Stimulated activated naive CD4-positive, alpha-beta T cell (primary cell): Measurements from ENCODE around the gene PRRX1.

ENCODE experiments used
- DNase-seq, 6 experiments: peaks; one replicate each; lab custom pipeline; 2025; lab: John Stamatoyannopoulos, UW

Gene PRRX1

GRCh38 chr1:170723518-170723917 lies 59.6 kb downstream of the PRRX1 start:
- no peak for DNase-seq

DNA sequence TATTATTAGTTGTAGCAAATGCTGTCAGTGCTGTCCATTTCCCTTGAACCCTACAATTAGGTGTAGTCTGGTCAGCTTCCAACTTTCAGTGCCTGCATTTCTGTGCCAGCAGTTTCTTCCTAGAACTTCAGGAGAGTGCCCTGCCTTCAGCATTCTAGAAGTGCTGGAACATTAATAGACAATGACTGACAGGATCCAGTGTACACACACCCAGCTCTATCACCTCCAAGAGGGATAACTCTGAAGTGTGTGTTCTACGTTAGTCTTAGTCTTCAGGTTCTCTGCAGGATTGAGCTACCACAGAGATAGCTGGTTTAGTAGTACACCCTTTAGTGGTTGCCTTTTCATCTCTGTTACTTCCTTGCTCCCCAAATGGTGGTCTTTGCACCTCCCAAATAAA lies 61.4 kb downstream of the PRRX1 start:
- DNase-seq, result no peak

GRCh38 chr1:170727963-170728362 lies 64.0 kb downstream of the PRRX1 start:
- DNase-seq, result no peak

- DNase-seq, result no peak
These were observed 65.5 kb downstream of the PRRX1 start for GRCh38 chr1:170729225-170730002.

DNA sequence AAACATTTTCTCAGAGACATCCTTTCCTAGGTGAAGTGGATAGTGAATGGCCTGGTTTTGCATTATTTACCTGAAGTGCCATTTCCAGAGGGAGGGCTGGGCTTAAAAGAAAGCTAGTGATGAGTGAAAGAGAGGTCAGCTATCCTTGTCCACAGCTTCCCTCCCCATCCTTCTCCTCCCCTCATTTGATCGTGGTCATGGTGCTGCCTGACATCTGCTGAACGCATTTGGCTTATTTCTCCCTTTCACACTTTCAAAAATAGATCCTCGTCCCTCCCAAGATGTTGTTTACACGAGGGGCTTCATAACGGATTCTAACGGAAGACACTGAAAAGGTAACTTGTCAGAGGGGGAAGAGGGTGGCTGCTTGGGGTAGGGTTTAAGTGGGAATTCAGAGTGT lies 66.1 kb downstream of the PRRX1 start:
- DNase-seq, result no peak

DNA sequence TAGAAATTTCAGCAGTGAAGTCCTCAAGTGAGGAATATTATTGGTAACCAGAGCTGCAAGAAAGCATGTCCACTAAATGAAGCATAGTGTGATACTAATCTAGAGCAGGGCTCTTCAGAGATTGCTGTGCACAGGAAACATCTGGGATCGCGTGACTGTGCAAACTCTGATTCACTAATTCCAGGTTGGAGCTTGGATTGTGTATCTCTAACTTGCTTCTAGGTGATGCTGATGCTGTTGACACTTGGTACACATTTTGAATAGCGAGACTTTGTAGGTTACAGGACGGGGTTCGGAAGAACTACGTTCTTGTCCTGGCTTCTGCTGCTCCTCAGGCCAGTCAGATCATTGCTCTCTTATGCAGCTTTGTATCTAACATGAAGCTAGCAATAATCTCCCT lies 66.5 kb downstream of the PRRX1 start:
- DNase-seq, result no peak

GRCh38 chr1:170731566-170732251 lies 67.8 kb downstream of the PRRX1 start:
- DNase-seq, result no peak

DNA sequence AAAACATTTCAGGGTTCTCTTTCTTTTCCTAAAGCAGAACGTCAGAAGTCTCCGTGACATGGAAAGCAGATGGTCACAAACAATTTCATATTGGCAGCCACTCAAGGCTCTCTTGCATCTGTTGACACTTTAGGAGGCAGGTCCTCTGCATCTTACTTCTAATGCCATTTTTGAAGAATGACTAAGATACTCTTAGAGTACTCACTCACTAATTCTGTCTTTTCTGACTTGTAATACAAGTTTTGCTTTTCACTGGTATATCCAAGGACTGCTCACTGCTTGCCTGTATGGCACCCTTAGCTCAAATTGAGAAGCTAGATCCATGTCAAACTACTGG lies 68.3 kb downstream of the PRRX1 start:
- DNase-seq, result no peak

GRCh38 chr1:170734412-170735175 lies 70.7 kb downstream of the PRRX1 start:
- DNase-seq, result no peak

DNA sequence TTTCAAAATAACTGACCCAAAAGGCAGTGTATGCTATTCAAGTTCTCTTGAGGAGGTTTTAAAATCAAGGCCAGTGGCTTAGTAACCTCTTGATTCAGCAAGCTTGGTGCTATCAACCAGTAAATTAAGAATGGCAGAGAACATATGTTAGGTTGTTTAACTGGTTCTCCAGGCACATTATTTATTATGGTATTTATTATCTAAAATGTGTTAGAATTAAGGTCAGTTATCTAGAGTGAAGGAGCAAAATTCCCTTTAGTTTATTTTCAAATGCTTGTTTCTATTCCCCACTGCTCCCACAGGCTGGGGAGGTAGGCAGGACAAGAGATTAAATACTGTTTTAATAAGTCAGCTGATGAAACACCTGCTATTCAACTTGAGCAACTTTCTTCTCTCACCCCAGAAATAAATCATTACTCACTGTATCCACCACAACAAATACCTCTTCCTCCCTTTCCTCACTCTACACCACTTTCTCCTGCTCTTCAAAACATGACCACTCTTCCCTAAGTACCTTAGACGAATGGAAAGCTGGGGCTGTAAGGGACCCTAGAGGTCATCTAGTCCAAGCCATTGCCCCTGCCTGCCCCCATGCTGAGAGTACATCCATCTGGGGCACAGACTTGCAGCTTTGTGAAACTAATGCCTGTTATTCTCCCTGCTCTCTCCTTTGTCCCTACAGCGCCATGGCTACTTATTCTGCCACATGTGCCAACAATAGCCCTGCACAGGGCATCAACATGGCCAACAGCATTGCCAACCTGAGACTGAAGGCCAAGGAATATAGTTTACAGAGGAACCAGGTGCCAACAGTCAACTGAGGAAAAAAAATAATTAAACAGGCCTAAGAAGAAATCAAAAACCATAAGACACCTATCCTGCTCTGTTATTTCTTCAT lies 71.7 kb downstream of the PRRX1 start:
- DNase-seq, result no peak

DNA sequence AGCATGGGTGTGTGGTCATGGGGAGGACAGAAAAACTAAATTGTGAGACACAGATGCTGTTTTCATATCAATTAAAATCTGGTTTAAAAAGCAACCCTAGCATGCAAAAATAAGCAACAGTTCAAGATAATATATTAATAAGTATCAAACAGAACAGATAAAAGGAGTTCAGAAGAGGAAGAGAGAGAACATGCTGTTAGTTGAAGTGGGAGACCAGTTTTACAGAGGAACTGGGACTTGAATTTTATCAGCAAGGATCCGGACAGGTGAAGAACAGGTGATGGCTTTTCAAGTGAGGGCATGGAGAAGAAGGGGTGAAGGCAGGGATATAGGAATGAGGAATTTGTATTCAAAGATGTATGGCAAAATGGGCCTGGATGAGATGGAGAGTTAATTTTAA lies 75.9 kb downstream of the PRRX1 start:
- DNase-seq, result no peak

GRCh38 chr1:170741678-170742077 lies 77.7 kb downstream of the PRRX1 start:
- DNase-seq, result no peak

DNA sequence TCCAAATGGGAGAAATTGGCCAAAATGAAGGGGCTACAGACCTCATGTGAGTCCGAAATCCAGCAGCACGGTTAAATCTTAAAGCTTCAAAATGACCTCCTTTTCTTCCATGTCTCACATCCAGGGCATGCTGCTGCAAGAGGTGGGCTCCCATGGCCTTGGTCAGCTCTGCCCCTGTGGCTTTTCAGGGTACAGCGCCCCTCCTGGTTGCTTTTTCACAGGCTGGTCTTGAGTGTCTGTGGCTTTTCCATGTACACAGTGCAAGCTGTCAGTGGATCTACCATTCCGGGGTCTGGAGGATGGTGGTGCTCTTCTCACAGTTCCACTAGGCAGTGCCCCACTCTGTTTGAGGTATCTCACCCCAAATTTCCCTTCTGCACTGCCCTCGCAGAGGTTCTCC lies 78.7 kb downstream of the PRRX1 start:
- no peak for DNase-seq

- DNase-seq, result no peak
These were observed 79.2 kb downstream of the PRRX1 start for GRCh38 chr1:170743083-170743482.

- no peak for DNase-seq
These were observed 85.6 kb downstream of the PRRX1 start for GRCh38 chr1:170749549-170749948.

DNA sequence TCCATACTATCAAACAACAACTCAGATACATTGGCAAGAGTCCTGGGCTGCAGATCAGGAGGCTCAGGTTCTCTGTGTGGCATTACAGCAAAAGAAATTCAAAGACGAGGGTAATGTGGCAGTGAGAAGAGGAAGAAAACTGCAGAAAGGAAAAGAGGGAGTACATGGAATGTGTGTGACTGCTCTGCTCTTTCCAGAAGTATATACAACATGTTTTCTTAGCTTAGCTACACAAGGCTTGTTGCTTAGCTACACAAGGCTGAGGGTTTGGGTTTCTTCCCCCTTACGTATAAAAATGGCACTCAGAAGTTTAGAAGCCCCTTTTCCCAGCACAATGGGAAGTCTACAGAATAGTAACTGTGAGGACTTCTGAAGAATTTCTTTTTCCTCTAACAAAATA lies 86.0 kb downstream of the PRRX1 start:
- no peak for DNase-seq

GRCh38 chr1:170755795-170756194 lies 91.9 kb downstream of the PRRX1 start:
- DNase-seq, result no peak

DNA sequence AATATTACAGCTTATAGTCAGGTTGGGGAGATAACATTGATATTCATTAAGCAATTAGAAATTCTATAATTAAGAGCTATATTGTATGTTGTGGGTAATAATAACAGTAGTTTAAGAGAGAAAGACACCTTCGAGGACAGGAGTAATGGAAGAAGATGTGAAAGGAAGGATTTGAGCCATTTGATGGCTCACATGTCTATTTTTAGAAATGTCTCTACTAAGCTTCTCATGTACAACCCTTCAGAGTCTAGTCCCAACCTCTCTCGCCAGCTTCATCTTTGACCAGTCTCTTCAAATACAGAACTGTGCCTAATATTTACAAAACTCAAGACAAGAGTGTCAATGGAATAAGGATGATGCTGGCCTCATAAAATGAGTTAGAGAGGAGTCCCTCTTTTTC lies 95.1 kb downstream of the PRRX1 start:
- no peak for DNase-seq

DNA sequence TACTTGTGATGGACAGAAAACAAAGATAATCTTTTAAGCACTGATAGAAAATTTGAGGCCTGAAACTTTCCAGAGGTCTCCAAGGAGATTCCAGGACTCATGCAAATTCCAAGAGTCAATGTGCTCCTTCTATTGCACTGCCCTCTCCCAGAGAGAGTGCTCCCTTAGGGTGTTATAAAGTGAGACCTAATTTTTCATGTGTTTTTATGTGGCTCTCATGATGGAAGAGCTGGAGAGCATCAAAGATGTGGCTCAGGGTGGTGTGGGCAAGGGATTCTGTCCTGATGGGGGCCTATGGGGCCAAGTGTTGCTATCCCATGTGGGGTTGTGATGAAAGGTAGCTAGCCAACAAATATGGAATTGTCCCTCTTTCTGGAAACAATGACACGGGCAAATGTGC lies 101.3 kb downstream of the PRRX1 start:
- DNase-seq, result no peak

DNA sequence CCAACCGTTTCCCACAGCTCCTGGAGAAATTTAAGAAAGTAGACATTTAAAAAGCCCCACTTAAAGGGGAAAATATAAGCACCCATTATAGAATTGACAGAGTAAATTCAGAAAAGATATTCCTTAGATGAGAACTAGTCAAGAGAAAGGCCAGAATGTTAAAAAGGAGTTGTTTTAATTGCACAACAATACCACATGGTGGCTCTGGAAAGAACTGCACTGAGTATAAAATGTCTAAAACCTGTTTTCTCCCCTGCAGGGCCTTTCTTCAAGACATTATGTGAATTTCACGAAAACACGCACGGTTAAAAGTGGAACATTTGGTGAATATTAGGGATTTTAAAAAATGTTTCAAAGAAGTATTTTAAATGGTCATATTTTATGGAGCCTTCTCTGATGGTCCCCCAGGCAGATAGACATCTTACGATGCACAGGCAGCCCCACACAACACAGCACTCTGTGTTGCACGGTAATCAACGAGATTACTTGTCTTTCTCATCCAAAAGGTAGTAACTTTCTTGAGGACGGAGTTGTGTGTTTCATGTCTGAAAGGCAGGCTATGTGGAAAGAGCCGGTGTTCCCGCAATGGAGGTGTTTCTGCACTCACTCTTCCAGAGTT lies 101.9 kb downstream of the PRRX1 start:
- DNase-seq, result no peak

- DNase-seq, result no peak
These were observed 105.0 kb downstream of the PRRX1 start for GRCh38 chr1:170768929-170769328.

GRCh38 chr1:170769691-170770090 lies 105.8 kb downstream of the PRRX1 start:
- no peak for DNase-seq
